Adrenal gland (tissue), 5 donors: ENCODE results near the gene WFS1.

Experiments used
- CTCF ChIP-seq, 6 experiments: fragments of 450-650 bp in 4 of 6; fragments of 200-600 bp in 2 of 6; sonication (generic) in 1 of 6; IDR thresholded peaks; 1 replicate in 5 of 6; 2 replicates in 1 of 6; pipeline versions ENCODE4 v1.5.1 to v1.8.0; 2016 to 2021; ENCODE audit warnings: antibody characterized with exemption in 6 of 6, mild to moderate bottlenecking in 2 of 6, moderate library complexity in 1 of 6
- POLR2A ChIP-seq, 2 donors: fragments of 450-650 bp; IDR thresholded peaks; one replicate each; pipeline ENCODE4 v1.6.1; 2017; ENCODE audit warnings: antibody characterized with exemption in 2 of 2, mild to moderate bottlenecking in 2 of 2, moderate library complexity in 1 of 2
- donor health status: DM: no; HTN: no; CAD: no.

- TF ChIP-seq CTCF (IDR thresholded peaks at IDR 0.05) (no peak), POLR2A (IDR thresholded peaks at IDR 0.05) (no peak)
These were observed 24.0 kb downstream of the WFS1 start for GRCh38 chr4:6293661-6294060.
